ENCODE data around the gene HSD3B1. TPM values are rescaled to one million over a fixed set of nuclear protein-coding genes. Genes with fewer than 3 reads are reported as not detected.

HSD3B1 gene
- total RNA-seq, 1 experiment from 2014 or later, result not detected

- TF ChIP-seq CTCF (IDR thresholded peaks at IDR 0.05) (peak; percentile 88), POLR2AphosphoS5 (IDR thresholded peaks at IDR 0.05; ENCODE audit: low read depth, low read length) (no peak)
- H3K36me3 ChIP-seq (ENCODE audit: control insufficient read depth, insufficient read depth, low read length), result no peaks in the 10 kb centered on the region
- ATAC-seq (peak; percentile 89), DNase-seq (ENCODE audit: low read depth, low spot score) (peak; percentile 27)
- in situ Hi-C loops (cut with HindIII; ENCODE audit: low pct_unique_long_range_greater_than_20kb, low sequenced_read_pairs) (no loop called here), intact Hi-C loops (cut with micrococcal nuclease; ENCODE audit: unreplicated experiment) (no loop called here)
- H3K27ac ChIP-seq (ENCODE audit: low read length), result no peak overlapping the region
- POLR2A ChIA-PET, result no interaction called here
- CTCF ChIA-PET, result interaction anchor here (0.6 to 0.7 kb wide), 3 partner anchors 188 to 469 kb away, joined by 3 to 8 read pairs (median 3); no protein-coding TSS in a partner anchor
- H3K4me1 ChIP-seq (ENCODE audit: control insufficient read depth, insufficient read depth, low read length), result no peaks in the 10 kb centered on the region
- no TSS peak for BruUV-seq (replicated peaks)
- peaks cover 5% of the 10 kb centered on the region; the same call in 1 of the 2 replicates for H3K27me3 ChIP-seq (ENCODE audit: control insufficient read depth, insufficient read depth, low read length)
- H3K4me3 ChIP-seq (ENCODE audit: low read depth in 2 of 2, low read length in 2 of 2), result no peak overlapping the region
- no peaks in the 10 kb centered on the region for H3K9me3 ChIP-seq (ENCODE audit: control insufficient read depth, insufficient read depth, low read depth, low read length)
These were observed 31.1 kb upstream of the HSD3B1 start for GRCh38 chr1:119475866-119476439.

- intact Hi-C loops (cut with micrococcal nuclease; ENCODE audit: unreplicated experiment) (no loop called here), in situ Hi-C loops (cut with HindIII; ENCODE audit: low pct_unique_long_range_greater_than_20kb, low sequenced_read_pairs) (no loop called here)
- no peak for ATAC-seq
- Histone ChIP-seq H3K36me3 (ENCODE audit: control insufficient read depth, insufficient read depth, low read length) (no peaks in the 10 kb centered on the region), H3K27ac (ENCODE audit: low read length) (no peak overlapping the region), H3K4me1 (ENCODE audit: control insufficient read depth, insufficient read depth, low read length) (no peaks in the 10 kb centered on the region), H3K9me3 (ENCODE audit: control insufficient read depth, insufficient read depth, low read depth, low read length) (no peaks in the 10 kb centered on the region), H3K4me3 (ENCODE audit: low read depth in 2 of 2, low read length in 2 of 2) (no peak overlapping the region), H3K27me3 (ENCODE audit: control insufficient read depth, insufficient read depth, low read length) (no peaks in the 10 kb centered on the region; the same call in 1 of the 2 replicates)
- TF ChIP-seq SIN3A (IDR thresholded peaks at IDR 0.05; ENCODE audit: borderline replicate concordance, insufficient read depth, low read depth, low read length) (no peak), POLR2AphosphoS5 (IDR thresholded peaks at IDR 0.05; ENCODE audit: low read depth, low read length) (no peak), CTCF (IDR thresholded peaks at IDR 0.05) (no peak), TCF7L2 (IDR thresholded peaks at IDR 0.05; ENCODE audit: low read depth, low read length) (no peak)
- ChIA-PET CTCF (no interaction called here), POLR2A (no interaction called here)
- no peak for DNase-seq (ENCODE audit: low read depth, low spot score)
- BruUV-seq (replicated peaks), result no TSS peak
These were observed 29.3 kb upstream of the HSD3B1 start for GRCh38 chr1:119477710-119478109.

GRCh38 chr1:119480175-119480574 is 26.8 kb upstream of the HSD3B1 start:
- TF ChIP-seq SIN3A (IDR thresholded peaks at IDR 0.05; ENCODE audit: borderline replicate concordance, insufficient read depth, low read depth, low read length) (no peak), POLR2AphosphoS5 (IDR thresholded peaks at IDR 0.05; ENCODE audit: low read depth, low read length) (no peak), TCF7L2 (IDR thresholded peaks at IDR 0.05; ENCODE audit: low read depth, low read length) (no peak), REST (IDR thresholded peaks at IDR 0.05; ENCODE audit: insufficient read depth in 1 of 2, low read depth in 2 of 2, low read length in 1 of 2) (no peak), CTCF (IDR thresholded peaks at IDR 0.05) (no peak)
- POLR2A ChIA-PET, result no interaction called here
- no peaks in the 10 kb centered on the region; the same call in 1 of the 2 replicates for H3K27me3 ChIP-seq (ENCODE audit: control insufficient read depth, insufficient read depth, low read length)

More at GRCh38 chr1:119480175-119480574, 26.8 kb upstream of the HSD3B1 start:
- H3K4me1 ChIP-seq (ENCODE audit: control insufficient read depth, insufficient read depth, low read length), result no peaks in the 10 kb centered on the region
- no peaks in the 10 kb centered on the region for H3K36me3 ChIP-seq (ENCODE audit: control insufficient read depth, insufficient read depth, low read length)
- CTCF ChIA-PET, result no interaction called here
- H3K4me3 ChIP-seq (ENCODE audit: low read depth in 2 of 2, low read length in 2 of 2), result no peak overlapping the region
- no peak overlapping the region for H3K27ac ChIP-seq (ENCODE audit: low read length)
- no TSS peak for BruUV-seq (replicated peaks)
- intact Hi-C loops (cut with micrococcal nuclease; ENCODE audit: unreplicated experiment) (no loop called here), in situ Hi-C loops (cut with HindIII; ENCODE audit: low pct_unique_long_range_greater_than_20kb, low sequenced_read_pairs) (no loop called here)
- no peak for ATAC-seq
- H3K9me3 ChIP-seq (ENCODE audit: control insufficient read depth, insufficient read depth, low read depth, low read length), result no peaks in the 10 kb centered on the region
- no peak for DNase-seq (ENCODE audit: low read depth, low spot score)
